ENCODE results near the gene TFF2.

Gene TFF2

DNA sequence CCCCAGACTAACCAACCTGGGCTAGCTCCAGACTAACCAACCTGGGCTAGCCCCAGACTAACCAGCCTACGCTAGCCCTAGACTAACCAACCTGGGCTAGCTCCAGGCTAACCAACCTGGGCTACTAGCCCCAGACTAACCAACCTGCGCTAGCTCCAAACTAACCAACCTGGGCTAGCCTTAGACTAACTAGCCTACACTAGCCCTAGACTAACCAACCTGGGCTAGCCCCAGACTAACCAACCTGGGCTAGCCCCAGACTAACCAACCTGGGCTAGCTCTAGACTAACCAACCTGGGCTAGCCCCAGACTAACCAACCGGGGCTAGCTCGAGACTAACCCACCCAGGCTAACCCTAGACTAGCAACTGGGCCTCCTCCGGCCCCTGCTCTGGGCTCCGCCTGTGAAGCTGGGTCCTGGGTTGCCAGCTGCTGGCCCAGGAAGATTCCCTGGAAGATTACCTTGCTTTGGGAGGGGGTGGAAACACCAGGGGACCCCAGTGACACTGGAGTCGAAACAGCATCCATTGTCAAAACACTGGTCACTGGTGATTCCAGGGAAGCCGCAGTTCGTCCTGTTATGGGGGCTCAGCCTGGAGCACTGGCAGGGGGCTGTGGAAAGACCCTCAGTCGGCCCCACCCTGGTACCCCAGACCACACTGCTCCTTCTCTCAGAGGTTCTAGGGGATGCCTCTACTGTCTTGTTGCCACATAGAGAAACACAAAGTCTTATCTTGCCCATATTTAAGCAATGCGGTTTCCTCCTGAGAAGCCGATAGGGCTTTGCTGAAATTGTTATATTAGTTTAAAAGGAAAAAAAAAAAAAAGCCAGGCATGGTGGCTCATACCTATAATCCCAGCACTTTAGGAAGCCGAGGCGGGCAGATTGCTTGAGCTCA is 1.1 kb downstream of the TFF2 start:
- Histone ChIP-seq H3K36me3 (ENCODE audit: insufficient read depth, low read length) (no peaks in the 10 kb centered on the region), H2AFZ (ENCODE audit: low read length) (no peak overlapping the region), H3K4me3 (ENCODE audit: low read length, poor library complexity, severe bottlenecking) (no peak overlapping the region), H3K4me1 (ENCODE audit: insufficient read depth, low read length, poor library complexity, severe bottlenecking) (peaks cover 4% of the 10 kb centered on the region), H3K79me2 (ENCODE audit: insufficient read depth, low read length) (no peaks in the 10 kb centered on the region), H3K9me2 (replicated peaks; ENCODE audit: low read depth, low read length) (no peaks in the 10 kb centered on the region), H4K20me1 (ENCODE audit: insufficient read depth, low read length, poor library complexity, severe bottlenecking) (no peaks in the 10 kb centered on the region), H3K9ac (ENCODE audit: low read depth, low read length, poor library complexity, severe bottlenecking) (no peak overlapping the region), H3K4me2 (ENCODE audit: low read depth, low read length, poor library complexity, severe bottlenecking) (no peak overlapping the region), H3F3A (ENCODE audit: low read depth) (no peaks in the 10 kb centered on the region), H3K27me3 (ENCODE audit: insufficient read depth, low read length, poor library complexity, severe bottlenecking) (no peaks in the 10 kb centered on the region), H3K9me3 (ENCODE audit: insufficient read depth, low read depth, low read length) (no peaks in the 10 kb centered on the region)
- no peak for TF ChIP-seq EZH2phosphoT487 (IDR thresholded peaks at IDR 0.05; ENCODE audit: borderline replicate concordance)
- TF ChIP-seq, protein P1, sequence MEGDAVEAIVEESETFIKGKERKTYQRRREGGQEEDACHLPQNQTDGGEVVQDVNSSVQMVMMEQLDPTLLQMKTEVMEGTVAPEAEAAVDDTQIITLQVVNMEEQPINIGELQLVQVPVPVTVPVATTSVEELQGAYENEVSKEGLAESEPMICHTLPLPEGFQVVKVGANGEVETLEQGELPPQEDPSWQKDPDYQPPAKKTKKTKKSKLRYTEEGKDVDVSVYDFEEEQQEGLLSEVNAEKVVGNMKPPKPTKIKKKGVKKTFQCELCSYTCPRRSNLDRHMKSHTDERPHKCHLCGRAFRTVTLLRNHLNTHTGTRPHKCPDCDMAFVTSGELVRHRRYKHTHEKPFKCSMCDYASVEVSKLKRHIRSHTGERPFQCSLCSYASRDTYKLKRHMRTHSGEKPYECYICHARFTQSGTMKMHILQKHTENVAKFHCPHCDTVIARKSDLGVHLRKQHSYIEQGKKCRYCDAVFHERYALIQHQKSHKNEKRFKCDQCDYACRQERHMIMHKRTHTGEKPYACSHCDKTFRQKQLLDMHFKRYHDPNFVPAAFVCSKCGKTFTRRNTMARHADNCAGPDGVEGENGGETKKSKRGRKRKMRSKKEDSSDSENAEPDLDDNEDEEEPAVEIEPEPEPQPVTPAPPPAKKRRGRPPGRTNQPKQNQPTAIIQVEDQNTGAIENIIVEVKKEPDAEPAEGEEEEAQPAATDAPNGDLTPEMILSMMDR (conservative IDR thresholded peaks at IDR 0.05; ENCODE audit: low read length), result no peak

DNA sequence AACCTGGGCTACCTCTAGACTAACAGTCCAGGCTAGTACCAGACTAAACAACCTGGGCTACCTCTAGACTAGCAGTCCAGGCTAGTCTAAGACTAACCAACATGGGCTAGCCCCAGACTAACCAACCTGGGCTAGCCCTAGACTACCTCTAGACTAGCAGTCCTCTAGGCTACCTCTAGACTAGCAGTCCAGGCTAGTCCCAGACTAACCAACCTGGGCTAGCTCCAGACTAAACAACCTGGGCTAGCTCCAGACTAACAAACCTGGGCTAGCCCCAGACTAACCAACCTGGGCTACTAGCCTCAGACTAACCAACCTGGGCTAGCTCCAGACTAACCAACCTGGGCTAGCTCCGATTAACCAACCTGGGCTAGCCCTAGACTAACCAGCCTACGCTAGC is 2.0 kb downstream of the TFF2 start:
- Histone ChIP-seq H3K9ac (ENCODE audit: low read depth, low read length, poor library complexity, severe bottlenecking) (no peak overlapping the region), H3K4me3 (ENCODE audit: low read length, poor library complexity, severe bottlenecking) (no peak overlapping the region), H3K27me3 (ENCODE audit: insufficient read depth, low read length, poor library complexity, severe bottlenecking) (no peaks in the 10 kb centered on the region), H3K9me3 (ENCODE audit: insufficient read depth, low read depth, low read length) (no peaks in the 10 kb centered on the region), H3K4me1 (ENCODE audit: insufficient read depth, low read length, poor library complexity, severe bottlenecking) (peaks cover 3% of the 10 kb centered on the region), H2AFZ (ENCODE audit: low read length) (no peak overlapping the region), H3K79me2 (ENCODE audit: insufficient read depth, low read length) (no peaks in the 10 kb centered on the region), H4K20me1 (ENCODE audit: insufficient read depth, low read length, poor library complexity, severe bottlenecking) (no peaks in the 10 kb centered on the region), H3K36me3 (ENCODE audit: insufficient read depth, low read length) (no peaks in the 10 kb centered on the region), H3K4me2 (ENCODE audit: low read depth, low read length, poor library complexity, severe bottlenecking) (no peak overlapping the region), H3F3A (ENCODE audit: low read depth) (no peaks in the 10 kb centered on the region), H3K9me2 (replicated peaks; ENCODE audit: low read depth, low read length) (no peaks in the 10 kb centered on the region)
- no peak for TF ChIP-seq EZH2phosphoT487 (IDR thresholded peaks at IDR 0.05; ENCODE audit: borderline replicate concordance)
- TF ChIP-seq, protein P1 (conservative IDR thresholded peaks at IDR 0.05; ENCODE audit: low read length), result no peak

DNA sequence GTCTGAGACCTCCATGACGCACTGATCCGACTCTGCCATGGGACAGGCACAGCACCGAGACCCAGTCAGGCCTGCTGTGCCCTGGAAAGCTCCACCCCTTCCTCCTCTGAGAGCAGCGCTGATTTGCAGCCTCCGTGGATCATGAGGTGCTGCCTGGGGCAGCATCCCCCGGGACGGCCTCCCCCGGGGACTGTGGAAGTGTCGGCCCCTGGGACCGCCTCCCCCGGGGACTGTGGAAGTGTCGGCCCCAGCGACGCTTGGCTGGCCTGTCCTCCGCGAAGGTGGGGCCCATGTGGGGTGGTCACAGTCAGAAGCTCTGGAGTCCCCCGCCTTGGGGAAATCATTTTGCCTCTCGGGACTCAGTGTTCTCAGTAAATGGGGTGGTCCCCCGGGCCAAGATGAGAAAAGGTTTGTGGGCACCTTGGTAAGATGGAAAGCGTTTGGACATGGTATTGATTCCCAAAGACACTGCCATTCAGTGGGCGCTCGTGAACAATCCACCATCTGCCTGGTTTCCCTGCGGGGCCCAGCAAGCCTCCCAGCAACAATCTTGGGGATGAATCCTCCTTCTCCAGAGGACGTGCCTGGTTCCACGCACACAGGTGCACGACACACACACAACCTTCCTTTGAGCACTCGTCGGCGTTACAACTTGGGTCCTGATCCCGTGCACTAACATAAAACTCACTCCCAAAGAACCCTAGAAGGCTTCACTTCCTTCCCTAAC is 3.0 kb downstream of the TFF2 start:
- Histone ChIP-seq H3K27me3 (ENCODE audit: insufficient read depth, low read length, poor library complexity, severe bottlenecking) (no peaks in the 10 kb centered on the region), H3K36me3 (ENCODE audit: insufficient read depth, low read length) (no peaks in the 10 kb centered on the region), H3K9me3 (ENCODE audit: insufficient read depth, low read depth, low read length) (no peaks in the 10 kb centered on the region), H3K9me2 (replicated peaks; ENCODE audit: low read depth, low read length) (no peaks in the 10 kb centered on the region), H3K4me1 (ENCODE audit: insufficient read depth, low read length, poor library complexity, severe bottlenecking) (no peaks in the 10 kb centered on the region), H3K9ac (ENCODE audit: low read depth, low read length, poor library complexity, severe bottlenecking) (no peak overlapping the region), H3K79me2 (ENCODE audit: insufficient read depth, low read length) (no peaks in the 10 kb centered on the region), H3K4me2 (ENCODE audit: low read depth, low read length, poor library complexity, severe bottlenecking) (no peak overlapping the region), H3F3A (ENCODE audit: low read depth) (no peaks in the 10 kb centered on the region), H3K4me3 (ENCODE audit: low read length, poor library complexity, severe bottlenecking) (no peak overlapping the region), H2AFZ (ENCODE audit: low read length) (no peak overlapping the region), H4K20me1 (ENCODE audit: insufficient read depth, low read length, poor library complexity, severe bottlenecking) (no peaks in the 10 kb centered on the region)
- TF ChIP-seq, protein P1 (conservative IDR thresholded peaks at IDR 0.05; ENCODE audit: low read length), result no peak
- TF ChIP-seq EZH2phosphoT487 (IDR thresholded peaks at IDR 0.05; ENCODE audit: borderline replicate concordance), result no peak

All from Loucy (cell line).